ENCODE results near the gene LRRC41.
"Not testable (repeated sequence)": the region's sequence is repeated elsewhere in the genome, so short reads cannot be mapped to it uniquely, and the experiment has no call there.

LRRC41 gene

DNA sequence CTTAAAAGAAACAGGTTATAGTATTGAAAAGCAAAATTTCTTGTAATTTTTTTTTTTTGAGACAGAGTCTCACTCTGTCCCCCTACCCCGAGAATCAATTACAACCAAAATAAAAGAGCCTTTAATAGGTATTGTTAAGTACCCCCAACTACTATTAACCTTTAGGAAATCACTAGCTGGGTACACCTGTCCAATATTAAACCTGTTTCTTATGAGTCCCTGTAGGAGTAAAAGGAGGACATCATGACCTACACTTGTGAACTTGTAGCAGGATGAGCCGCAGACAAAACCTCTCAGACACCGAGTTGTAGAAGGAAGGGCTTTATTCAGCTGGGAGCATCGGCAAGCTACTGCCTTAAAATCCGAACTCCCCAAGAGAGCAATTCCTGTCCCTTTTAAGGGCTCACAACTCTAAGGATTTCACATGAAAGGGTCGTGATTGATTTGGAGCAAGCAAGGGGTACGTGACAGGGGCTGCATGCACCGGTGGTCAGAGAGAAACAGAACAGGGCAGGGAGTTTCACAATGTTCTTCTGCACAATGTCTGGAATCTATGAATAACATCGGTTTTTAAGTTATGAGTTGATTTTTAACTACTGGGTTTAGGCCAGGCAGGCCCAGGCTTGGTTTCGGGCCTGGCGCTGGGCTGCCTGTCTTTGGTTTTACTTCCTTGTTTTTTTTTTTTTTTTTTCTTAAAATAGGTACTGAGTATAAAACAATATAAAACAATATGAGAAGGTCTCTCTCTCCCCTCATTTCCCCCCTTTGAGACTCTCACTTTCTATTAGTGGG, 22.1 kb upstream of the LRRC41 start:
- not testable (repeated sequence) for DNase-seq

DNA sequence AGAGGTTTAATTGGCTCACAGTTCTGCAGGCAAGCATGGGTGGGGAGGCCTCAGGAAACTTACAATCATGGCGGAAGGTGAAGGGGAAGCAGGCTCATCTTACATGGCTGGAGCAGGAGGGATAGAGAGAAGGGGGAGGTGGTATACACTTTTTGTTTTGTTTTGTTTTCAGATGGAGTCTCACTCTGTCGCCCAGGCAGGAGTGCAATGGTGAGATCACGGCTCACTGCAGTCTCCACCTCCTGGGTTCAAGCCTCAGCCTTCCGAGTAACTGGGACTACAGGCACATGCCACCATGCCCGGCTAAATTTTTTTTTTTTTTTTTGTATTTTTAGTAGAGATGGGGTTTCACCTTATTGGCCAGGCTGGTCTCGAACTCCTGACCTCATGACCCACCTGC, 18.8 kb upstream of the LRRC41 start:
- DNase-seq: not testable (repeated sequence)

DNA sequence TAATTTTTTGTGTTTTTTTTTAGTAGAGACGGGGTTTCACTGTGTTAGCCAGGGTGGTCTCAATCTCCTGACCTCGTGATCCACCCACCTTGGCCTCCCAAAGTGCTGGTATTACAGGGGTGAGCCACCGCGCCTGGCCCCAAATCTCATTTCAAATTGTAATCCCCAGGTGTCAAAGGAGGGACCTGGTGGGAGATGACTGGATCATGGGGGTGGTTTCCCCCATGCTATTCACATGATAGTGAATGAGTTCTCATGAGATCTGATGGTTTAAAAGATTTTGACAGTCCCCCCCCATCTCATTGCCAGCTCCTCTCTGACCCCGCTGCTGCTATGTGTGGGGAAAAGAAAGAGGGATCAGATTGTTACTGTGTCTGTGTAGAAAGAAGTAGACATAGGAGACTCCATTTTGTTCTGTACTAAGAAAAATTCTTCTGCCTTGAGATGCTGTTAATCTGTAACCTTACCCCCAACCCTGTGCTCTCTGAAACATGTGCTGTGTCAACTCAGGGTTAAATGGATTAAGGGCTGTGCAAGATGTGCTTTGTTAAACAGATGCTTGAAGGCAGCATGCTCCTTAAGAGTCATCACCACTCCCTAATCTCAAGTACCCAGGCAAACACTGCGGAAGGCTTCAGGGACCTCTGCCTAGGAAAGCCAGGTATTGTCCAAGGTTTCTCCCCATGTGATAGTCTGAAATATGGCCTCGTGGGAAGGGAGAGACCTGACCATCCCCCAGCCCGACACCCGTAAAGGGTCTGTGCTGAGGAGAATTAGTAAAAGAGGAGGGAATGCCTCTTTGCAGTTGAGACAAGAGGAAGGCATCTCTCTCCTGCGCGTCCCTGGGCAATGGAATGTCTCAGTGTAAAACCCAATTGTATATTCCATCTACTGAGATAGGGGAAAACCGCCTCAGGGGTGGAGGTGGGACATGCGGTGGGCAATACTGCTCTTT, 16.8 kb upstream of the LRRC41 start:
- not testable (repeated sequence) for DNase-seq

DNA sequence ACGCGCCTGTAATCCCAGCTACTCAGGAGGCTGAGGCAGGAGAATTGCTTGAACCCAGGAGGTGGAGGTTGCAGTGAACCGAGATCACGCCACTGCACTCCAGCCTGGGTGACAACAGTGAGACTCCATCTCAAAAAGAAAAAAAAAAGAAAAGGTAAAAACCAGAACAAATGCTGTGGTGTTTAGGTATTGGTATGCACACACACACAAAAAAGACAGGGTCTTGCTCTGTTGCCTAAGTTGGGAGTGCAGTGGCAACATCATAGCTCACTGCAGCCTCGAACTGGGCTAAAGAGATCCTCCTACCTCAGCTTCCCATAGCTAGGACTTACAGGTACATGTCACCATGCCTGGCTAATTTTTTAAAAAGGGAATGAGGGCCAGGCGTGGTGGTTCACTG, 15.9 kb upstream of the LRRC41 start:
- not testable (repeated sequence) for DNase-seq

DNA sequence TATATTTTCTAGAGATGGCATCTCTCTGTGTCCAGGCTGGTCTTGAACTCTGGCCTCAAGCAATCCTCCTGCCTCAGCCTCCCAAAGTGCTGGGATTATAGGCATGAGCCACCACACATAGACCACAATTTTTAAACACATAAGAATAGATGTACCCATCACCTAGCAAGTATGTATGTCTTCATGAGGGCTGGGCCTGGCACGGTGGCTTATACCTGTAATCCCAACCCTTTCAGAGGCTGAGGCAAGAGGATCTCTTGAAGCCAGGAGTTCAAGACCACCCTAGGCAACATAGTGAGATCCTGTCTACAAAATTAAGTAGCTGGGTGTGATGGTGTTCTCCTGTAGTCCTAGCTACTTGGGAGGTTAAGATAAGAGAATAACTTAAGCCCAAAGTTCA, 13.9 kb upstream of the LRRC41 start:
- DNase-seq: no peak

DNA sequence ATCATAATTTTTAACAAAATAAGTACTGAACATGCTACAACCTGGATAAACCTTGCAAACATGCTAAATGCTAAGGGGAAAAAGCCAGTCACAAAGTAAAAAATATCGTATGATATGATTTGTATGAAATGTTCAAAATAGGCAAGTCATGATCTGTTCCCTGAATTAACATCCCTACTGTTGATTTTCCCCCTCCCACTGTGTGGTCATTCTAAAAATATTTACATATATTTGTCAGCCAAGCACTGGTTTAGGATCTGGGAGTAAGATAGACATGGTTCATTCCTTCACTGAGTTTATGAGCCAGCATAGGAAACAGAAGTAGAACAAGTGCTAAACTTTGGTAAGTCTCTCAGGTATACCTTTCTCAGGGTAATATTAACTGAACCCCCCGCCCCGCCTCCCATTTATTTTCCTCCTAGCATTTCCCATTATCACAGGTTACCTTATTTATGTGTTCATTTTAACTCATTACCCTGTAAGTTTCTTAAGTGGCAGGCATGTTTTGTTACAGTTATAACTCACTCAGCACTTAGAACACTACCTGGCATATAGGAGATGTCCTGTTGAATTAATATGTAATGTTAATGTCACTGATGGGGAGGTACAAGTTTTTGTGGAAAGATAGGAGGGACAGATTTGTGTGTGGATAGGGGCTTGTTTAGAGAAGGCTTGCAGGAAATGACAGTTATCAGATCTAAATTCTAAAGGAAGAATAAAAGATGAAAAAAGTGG, 12.4 kb upstream of the LRRC41 start:
- DNase-seq: no peak

DNA sequence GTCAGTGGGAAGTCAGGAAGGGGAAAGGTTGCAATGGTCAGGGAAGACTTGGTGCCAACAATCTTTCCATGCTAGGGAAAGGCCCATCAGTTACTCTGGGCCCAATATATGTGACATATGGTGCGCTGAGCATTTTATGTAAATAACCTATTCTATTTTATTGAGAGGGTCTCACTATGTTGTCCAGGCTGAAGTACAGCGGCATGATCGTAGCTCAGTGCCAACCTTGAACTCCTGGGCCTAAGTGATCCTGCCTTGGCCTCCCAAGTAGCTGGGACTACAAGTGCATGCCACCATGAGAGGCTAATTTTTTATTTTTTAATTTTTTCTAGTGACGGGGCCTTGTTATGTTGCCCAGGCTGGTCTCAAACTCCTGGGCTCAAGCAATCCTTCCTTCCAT, 6.9 kb upstream of the LRRC41 start:
- DNase-seq: no peak

DNA sequence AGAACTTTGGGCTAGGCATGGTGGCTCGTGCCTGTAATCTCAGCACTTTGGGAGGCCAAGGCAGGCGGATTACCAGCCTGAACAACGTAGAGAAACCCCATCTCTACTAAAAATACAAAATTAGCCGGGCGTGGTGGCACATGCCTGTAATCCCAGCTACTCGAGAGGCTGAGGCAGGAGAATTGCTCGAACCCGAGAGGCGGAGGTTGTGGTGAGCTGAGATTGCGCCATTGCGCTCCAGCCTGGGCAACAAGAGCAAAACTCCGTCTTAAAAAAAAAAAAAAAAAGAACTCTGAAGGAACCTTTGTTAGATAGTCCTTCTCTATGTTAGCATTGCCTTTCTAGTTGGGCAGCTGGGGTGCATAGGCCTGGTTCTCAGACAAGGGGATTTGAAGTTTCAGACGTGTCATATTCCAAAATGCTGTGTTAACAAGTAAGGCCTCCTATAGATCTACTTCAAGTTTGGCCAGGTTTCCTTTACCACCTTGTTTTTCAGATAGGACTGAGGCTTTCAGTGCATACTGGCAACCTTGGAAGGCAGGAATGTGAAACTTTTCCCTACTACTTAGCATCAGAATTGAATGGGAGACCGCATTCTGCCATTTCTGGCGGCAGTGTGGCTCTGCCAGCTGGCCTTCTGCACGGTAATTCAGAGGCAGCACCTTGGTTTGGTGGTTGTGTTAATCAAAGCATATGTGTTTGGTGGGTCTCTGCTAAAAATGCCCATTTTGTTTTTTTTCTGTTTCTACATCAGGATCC, 6.2 kb upstream of the LRRC41 start:
- no peak for DNase-seq

DNA sequence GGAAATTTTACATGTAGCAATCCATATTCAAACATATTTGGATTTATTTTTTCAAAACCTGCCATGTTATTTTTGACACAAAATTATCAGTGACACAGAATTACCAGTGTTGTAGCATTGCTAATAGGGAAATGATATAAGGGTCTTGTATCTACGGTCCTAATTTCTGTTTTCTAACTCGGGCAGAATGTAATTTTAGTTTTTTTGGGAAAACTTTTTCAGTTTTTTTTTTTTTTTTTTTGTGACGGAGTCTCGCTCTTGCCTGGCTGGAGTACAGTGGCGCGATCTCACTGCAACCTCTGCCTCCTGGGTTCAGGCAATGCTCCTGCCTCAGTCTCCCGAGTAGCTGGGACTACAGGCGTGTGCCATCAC, 2.7 kb upstream of the LRRC41 start:
- no peak for DNase-seq

DNA sequence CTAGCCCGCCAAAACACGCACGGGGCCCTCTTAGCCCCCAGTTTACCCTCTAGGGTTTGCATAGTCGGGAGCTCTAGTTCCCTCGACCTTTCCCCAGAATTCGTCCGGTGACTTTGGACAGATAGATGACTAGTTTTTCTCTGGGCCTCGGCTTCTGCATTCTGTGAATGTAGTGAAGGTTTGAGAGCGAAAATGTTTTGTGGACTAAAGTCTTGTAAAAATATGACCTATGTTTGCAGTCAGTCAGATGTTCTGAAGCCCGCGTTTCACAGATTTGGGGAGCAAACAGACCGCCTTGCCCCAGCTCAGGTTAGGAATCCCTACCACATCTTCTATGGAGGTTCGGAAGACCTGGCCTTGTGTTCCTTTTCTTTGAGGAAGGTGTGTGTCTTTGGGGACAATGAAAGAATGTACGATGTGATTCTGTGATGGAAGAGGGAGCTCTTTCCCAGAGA, 483 bp upstream of the LRRC41 start:
- DNase-seq: peak in 1 of 2 experiments; percentile 70

DNA sequence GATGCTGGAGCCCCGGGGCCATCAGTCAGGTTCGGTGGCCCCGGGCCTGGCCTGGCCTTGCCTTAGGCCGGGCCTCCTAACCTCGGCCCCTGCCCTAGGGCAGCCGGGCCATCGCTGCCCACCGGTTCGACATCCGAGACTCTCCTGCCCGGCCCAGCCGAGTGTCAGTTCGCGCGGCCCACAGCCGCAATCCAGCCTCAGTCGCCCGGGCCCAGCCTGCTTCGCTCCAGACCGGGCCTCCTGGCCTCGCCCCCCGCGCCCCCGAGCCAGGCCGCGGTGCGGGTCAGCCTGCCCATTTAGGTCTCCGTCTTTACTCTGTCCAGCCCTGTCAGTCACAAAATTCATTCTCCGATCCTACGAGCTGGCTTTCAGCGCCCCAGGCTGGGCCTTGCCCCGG, 777 bp downstream of the LRRC41 start:
- DNase-seq: peak; percentile 67 to 90

DNA sequence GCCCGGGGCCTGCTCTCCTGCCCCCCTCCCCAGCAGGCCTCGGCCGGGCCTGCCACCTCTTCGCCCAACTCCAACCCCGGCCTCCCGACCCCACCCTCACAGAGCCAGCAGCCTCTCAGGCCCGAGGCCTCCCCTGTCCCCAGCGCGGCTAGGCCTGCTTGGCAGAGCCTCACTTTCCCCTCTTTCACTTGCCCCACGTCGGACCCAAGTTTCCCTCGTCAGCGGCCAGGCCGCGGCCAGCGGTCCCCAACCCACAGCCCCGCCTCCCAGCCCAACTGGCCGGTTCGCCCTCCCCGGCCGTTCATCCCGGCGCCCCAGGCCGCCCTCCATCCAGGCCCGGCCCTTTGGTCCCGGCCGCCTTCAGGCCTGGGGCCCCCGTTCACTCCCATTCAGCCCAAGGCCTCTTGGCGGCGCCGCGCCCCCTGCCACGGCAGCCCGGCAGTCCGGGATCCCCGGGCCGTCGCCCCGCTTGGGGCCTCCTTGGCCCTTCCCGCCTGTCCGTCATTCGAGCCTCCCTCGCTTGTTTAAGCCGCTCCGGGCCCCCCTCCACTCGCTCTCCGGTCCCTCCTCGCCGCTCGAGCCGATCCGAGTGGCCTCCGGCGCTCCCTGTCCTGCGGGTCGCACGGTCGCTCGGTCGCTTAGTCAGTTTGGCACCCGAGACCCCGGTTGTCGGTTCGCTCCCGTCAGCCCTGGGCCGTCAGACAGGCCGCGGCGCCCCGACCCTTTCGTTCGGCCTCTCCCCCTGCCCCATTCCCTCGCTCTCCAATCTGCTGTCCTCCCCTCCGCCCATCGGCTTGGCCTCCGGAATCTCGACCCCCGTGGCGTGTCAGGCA, 1.4 kb downstream of the LRRC41 start:
- DNase-seq: peak; percentile 59 to 91

DNA sequence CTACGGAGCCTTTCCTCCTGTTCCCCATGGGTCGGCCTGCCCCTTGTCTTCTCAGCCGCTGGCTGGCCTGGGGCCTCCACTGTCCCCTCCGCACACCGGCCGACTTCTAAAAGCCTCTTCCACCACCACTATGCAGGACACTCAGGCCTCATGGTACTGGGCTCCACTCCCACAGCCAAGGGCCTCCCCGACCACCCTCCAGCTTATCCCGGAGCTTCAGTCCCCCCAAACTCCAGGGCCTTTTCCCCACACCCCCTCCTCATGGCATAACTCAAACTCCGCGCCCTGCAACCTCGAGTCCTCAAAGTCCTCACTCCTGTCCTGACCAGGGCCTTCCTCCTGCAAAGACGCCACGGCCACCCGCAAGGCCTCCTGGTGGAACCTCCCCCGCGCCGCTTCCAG, 2.0 kb downstream of the LRRC41 start:
- peak in 1 of 2 experiments; percentile 76 for DNase-seq

DNA sequence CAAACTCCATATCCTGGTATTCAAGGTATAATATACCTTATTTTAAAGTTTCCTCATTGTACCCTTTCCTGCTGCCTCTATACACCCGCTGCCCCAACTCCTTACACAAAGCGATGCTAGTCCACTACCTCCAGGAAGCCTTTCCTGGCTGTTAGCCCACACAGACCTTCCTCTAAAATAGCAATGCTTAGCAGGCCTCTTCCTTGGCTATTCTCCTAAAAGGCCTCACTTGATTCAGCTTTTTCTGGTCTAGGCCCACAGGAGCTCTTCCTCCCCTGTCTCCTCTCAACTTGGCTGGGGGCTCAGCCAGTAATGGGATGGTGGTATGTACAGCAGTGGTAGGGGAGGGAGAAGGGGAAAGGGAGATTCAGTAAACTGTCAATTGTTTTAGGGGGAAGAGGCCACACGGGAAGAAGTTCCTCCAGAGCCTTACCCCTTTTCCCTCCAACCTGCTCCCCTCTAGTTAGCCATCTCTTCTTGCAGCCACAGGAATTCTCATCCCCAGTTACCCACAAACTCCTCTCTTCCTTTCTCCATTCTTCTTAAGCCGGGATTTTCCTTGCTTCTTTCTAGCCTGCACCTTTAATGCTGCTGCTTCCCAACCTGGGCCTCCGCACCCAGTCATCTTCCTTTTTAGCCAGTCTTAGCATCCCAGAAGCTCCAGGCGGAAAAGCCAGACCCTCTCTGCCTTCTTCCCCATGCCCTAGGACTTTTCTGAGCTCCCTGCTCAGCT, 2.6 kb downstream of the LRRC41 start:
- no peak for DNase-seq

DNA sequence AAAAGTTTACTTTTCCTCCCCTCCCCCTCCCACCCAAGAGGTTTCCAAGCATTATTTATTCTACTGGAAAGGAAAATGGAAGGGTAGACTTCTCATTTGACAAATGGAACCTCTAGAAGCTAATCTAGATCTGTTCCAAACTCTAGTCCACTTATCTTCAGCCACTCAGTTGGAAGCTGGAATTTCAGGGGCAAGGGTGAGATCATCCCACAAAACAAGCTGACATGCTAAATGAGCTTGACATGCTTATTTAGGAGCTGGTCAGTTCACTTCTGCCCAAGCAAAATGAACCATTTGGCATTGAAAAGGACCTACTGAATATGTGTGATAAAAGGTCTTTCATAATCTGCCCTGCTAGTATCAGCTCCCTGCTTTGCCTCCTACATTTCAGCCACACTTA, 5.0 kb downstream of the LRRC41 start:
- no peak for DNase-seq

DNA sequence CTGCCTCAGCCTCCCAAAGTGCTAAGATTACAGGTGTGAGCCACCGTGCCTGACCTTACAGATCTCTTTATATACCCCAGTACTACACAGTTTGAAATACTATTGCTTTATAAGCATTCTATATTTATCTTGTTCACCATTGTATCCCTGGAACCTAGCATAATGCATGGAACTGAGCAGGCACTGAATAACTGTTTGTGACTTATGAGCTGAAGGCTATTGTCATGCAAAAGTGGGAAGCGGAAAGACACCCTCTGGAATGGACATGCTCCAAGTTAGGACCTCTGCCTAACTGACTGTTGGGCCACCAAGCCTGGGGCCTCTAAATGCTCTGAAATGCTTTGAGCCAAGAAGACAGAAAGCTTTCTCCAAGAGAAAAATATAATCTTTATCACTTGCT, 8.1 kb downstream of the LRRC41 start:
- DNase-seq: no peak

DNA sequence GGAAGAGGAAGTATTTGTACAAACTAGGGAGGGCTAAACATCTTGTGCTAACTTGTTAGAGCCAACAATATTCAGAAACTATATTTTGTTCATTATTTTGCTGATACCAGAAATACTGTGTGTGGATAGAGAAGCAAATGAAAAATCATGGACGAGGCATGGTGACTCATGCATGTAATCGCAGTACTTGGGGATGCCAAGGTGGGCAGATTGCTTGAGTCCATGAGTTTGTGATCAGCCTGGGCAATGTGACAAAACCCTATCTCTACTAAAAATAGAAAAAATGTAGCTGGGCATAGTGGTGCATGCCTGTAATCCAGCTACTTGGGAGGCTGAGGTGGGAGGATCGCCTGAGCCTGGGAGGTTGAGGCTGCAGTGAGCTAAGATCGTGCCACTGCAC, 13.4 kb downstream of the LRRC41 start:
- DNase-seq: no peak

DNA sequence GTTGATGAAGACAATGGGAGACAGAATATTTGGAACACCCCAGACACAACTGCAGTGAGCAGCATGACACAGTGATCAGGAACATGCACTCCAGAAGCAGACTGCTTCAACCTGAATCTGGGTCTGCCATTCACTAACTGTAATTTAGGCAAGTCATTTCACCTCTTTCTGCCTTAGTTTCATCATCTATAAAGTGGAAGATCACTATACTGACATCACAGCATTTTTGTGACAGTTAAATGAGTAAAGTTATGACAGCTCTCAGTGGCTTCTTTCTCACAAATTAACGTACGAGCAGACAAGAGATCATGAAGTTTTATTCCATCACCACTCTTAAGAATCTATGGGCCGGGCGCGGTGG, 14.3 kb downstream of the LRRC41 start:
- no peak for DNase-seq

DNA sequence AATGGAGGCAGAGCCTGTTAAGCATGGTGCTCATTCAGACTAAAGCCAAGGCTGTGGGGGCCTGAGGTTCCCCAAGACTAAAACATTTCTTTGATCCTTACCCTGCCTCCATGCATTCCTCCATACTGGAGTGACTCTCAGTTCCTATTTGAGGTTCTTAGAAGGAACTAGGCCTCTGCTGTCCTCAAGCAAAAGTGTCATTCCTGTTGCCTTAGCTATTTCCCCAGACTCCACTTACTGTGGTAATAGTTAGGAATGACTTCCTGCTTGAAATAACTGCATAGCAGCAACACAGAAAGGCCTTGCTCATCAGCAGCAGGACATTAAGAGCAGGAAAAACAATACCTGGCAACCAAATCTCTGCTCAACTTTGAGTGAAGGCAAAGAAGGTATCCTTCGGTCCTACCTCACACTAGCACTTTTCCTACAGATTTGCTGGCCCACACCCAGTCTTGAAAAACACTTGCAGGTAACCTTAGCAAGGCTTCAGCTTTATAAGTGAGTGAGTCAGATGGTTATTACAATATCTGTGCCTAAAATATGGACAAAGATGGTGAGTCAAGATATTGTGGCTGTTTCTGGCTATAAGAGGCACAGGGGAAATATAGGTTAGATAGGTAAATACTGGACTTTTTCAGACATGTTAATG, 14.8 kb downstream of the LRRC41 start:
- no peak for DNase-seq

DNA sequence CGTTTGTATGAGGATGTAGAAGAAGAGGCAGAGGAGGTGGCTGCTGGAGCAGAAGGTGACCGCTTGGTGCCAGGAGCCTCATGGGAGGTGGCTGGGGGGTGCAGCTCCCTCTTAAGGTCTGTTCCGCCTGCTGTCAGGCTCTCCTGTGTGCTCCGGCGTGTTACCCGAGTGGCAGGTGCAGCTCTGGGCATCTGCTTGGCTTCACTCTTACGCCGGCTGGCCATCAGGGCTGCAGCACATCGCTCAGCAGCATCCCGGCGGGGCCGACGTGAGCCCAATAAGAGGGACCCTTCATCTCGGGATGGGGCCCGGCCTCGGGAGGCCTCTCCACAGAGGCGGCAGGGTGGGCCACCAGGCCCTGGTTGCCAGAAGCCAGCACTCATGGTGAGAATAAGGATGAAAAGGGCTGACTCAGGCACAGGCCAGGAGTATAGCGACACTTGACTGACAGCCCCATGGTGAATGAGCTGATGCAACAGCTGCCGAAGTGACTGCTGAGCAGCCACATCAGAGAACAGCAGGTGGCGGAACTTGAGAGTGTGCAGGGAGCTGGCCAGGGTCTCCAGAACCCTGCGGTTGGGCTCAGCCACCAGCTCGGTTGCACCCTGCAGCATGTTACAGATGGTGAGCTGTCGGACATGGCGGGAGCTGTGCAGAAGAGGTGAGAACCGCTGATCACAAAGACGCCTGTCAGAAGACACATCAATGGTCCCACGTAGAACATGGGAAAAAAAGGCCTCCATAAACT, 17.5 kb downstream of the LRRC41 start:
- peak; percentile 18 to 48 for DNase-seq
